Effector CD8-positive, alpha-beta T cell (primary cell): ENCODE data around the gene ACTRT2.

Experiments
- DNase-seq: peaks from one replicate; lab custom pipeline; 2025; lab: John Stamatoyannopoulos, UW

Gene ACTRT2

DNA sequence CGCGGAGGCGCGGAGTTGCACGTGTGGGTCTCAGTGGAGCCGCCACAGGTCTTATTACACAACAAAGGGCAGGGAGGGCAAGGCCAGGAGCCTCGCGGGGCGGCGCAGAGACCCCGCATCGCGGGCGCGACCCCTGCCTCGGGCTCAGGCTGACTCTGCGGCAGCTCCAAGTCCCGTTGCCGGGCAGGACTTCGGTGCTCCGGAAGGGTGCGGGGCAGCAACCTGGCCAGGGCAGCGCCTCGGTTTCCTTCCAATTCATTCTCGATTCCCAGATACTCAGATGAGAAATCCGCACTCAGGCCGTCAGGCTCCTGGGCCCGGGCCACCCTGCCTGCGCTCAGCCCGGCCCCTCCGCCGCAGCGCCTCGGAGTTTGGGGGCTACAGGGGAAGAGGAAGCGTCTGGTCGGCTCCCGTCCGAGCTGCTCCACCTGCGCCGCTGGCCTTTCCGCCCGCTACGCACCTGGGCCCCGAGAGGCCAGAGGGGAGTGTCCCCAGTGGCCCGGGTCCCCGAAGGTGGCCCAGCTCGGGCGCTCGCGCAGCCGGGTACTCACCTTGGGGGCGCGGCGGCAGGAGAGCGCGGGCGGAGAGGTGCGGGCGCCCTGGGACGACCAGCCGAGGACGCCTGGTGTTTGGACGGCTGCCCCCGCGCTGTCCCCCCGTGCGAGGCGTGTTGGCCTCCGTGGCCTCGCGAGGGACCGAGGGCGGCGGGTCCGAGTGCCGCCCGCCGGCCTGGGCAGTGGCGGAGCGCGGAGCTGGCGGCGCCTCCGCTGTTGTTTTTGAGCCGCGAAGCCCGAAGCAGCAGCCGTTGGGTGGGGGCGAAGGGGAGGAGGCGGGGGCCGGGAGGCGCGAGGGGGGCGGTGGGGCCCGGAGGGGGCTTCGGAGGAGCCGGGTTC lies 46.6 kb downstream of the ACTRT2 start:
- DNase-seq = no peak

DNA sequence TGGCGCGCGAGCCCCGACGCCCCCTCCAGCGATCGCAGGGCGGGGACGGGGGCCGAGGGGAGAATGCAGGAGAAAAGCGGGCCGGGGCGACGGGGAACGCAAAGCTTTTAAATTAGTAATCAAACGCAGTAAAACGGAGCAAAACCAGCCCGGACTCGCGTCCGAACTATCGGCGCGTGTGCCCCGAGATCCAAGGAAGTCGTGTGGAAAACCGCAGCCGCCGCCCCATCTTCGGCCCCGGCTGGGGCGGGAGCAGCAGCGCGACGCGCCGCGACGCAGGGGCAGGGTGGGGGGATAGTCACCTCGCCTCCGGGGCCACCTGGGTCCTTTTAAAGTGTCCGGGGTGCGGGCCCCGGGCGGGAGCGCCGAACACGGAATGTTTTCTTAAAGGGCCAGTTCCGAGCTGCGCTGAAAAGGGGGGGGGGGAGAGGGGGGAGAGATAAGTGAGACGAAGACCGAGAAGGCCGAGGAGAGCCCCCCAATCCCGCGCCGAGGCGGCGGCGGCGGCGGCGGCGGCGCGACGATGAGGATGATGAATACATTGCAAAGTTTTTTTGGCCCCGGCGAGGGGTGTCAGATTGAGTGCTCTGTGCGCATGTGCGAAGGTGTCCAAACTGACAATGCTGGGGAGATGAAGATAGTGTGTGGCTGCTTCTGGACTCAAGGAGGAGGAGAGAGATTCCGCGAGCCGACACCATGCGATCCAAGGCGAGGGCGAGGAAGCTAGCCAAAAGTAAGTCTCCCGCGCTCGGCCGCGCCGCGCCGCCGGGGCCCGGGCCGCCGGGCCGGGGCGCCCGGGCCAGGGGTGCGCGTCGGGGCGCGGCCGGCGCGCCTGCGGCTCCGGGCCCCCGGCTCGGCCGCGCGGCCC lies 47.5 kb downstream of the ACTRT2 start, which contains the start of gene PRDM16:
TSS of gene PRDM16 (plus strand) at position 640 of the 868 bp plus-strand sequence. CDS start at position 697, 57 bp downstream.
- DNase-seq = no peak

DNA sequence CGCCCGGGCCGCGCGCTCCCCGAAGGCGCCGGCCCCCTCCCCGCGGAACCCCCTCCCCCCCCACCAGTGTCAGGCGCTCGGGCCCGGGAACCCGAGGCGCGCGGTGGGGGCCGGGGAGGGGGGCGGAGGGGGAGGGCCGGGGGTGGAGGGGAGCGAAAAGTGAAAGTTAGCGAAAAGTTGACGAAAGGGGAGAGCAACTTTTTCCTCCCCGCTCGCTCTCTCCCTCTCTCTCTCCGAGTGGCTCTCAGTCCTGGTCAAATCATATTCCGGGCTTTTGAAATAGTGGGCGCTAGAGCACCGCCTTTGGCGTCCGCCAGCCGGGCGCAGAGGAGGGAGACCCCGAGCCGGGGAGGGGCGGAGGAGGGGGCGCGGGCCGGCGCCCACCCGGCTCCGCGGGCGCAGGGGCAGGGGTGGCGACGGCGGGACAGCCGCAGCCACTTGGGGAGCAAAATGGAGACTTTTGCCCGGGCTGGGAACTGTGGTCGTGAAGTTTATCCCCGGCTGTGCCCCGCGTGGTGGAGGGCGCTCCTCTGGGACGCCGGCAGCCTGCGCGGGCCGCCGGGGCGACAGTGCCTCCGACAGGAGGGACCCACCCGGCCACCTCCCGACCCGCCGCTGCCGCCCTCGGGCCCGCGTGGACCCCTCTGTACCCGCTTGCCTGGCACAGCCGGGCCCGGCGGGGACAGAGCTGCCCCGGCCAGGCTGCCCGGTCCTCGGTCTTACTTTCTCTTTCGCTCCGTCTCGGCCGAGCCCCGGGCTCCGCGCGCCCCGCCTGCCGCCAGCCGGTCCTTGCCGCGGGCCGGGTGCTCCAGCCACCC lies 48.4 kb downstream of the ACTRT2 start:
- DNase-seq = no peak

DNA sequence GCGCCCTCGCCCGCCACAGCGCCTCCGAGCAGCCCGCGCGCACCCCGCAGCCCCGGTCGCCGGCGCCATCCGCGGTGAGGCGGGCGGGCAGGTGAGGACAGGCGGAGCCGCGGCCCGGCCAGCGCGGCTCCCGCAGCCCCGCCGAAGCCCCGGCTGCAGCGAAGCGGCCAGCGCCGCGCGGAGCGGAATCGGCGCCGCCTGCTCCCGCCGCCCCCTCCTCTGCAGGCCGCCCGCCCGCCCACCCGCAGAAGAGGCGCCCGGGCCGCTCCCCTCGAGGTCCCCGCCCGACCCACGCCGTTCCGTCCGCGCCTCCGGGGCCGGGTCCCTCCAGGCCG lies 49.0 kb downstream of the ACTRT2 start:
- DNase-seq = no peak

DNA sequence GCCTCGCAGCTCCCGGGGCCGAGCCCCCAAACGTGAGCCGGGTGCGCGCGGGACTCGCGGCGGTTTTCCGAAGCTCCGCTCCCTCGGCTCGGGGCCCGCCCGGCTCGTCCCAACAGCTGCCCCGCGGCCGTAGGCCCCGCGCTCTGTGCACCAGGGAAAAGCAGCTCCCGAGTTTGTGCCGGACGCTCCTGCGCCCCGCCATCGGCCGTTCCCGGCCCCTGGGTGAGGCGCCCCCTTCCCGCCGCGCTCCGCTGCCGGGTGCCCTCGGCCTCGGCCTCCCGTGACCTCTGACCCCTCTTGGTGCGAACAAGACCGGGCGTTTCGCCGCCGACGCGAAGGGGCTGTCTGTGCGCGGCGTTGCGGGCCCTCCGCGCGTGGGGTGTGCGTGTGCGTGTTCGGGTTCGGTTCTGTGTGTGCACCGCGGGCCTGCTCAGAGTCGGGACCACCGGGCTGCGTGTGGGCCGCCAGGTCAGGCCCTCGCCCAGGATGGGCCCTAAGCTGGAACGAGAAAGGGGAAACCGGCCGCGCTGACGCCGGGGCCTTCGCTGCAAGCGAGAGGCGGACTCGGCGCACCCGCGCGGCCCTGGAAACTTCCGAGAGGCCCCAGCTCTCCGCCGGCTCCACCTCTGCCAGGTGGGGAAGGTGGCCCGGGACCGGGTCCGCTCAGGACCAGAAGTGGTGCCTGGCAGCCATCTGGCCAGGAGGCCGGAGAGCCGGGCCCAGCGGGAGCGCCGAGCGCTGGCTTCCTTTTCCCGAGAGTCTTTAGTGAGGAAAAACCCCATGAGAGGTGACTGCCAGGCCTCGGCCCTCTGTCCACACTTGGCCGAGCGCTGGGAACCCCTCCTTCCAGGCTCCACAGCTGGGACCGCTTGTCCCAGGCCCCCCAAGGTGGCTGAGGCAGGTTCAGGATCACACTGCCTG lies 49.6 kb downstream of the ACTRT2 start:
- DNase-seq = no peak

DNA sequence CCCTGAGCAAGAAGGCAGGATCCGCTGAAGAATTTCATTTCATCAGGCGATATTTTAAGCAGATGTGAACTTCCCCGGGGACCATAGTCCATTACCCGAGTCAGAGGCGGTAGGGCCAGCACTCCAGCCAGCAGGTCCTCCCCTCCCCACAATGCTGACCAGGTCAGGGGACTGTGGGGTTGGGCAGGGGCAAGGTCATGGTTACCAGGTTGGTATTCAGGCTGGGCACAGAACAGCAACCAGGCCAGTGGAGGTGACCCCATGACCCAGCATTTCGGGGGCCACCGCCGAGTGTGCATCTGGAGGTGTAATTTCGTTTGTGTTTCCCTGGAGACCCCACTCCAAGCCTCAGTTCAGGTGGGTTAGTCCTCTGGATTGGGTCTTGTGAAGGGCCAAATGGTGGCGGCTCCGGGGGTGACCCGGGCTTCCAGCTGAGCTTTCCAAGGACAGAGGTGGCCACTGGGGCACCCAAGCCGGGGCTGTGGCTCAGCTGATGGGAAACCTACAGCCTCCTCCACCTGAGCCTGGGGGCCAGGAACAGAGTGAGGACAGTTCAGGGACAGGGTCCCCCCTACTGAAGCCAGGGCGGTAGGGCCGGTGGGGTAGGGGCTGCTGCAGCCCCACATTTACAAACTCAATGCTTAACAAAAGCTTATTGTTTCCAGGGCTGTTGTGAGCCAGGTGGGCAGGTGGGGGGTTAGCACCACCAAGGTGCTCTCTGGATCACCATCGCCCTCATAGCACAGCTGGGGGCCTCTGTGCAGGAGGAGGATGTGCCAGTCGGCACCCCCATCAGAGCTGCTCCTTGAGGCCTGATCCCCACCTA lies 50.5 kb downstream of the ACTRT2 start:
- no peak for DNase-seq
